ACHN (cell line): ENCODE data around the gene FAM114A2.
"Not testable (repeated sequence)": the region's sequence is repeated elsewhere in the genome, so short reads cannot be mapped to it uniquely, and the experiment has no call there.

Source experiments
- DNase-seq: peaks from one replicate; pipeline ENCODE4 v3.0.0-alpha.2; 2015
- in situ Hi-C: cut with HindIII; loops from 2 replicates; pipeline ENCODE4 v1.10.0; 2017; ENCODE audit warnings: low sequenced_read_pairs, low pct_ligation_motif_present, low pct_unique_long_range_greater_than_20kb

Gene FAM114A2

GRCh38 chr5:154038707-154039457, at the start of gene FAM114A2, which contains the start of gene MFAP3:
TSS of gene FAM114A2 (minus strand) at chr5:154038910. CDS start at chr5:154034953, 3,957 bp downstream.
TSS of gene MFAP3 (plus strand) at chr5:154038967. CDS start at chr5:154049723, 10,756 bp downstream.
- peak; percentile 88 for DNase-seq
- in situ Hi-C loops = no loop called here

GRCh38 chr5:154087260-154087659, 48.5 kb upstream of the FAM114A2 start:
- in situ Hi-C loops = no loop called here
- DNase-seq = peak; percentile 68

GRCh38 chr5:154086641-154087040, 47.9 kb upstream of the FAM114A2 start:
- in situ Hi-C loops = no loop called here
- no peak for DNase-seq

GRCh38 chr5:154086146-154086545, 47.4 kb upstream of the FAM114A2 start:
- in situ Hi-C loops = no loop called here

GRCh38 chr5:154084062-154084639, 45.4 kb upstream of the FAM114A2 start:
- in situ Hi-C loops = no loop called here

More at GRCh38 chr5:154086146-154086545, 47.4 kb upstream of the FAM114A2 start:
- DNase-seq = no peak

GRCh38 chr5:154081246-154081645, 42.5 kb upstream of the FAM114A2 start:
- no peak for DNase-seq
- in situ Hi-C loops = no loop called here

More at GRCh38 chr5:154084062-154084639, 45.4 kb upstream of the FAM114A2 start:
- no peak for DNase-seq

- DNase-seq = no peak
- in situ Hi-C loops = no loop called here
These were observed 39.6 kb upstream of the FAM114A2 start for GRCh38 chr5:154078272-154078671.

- in situ Hi-C loops = no loop called here
These were observed 39.0 kb upstream of the FAM114A2 start for GRCh38 chr5:154077696-154078095.

GRCh38 chr5:154076240-154076922, 37.7 kb upstream of the FAM114A2 start:
- in situ Hi-C loops = no loop called here
- no peak for DNase-seq

More at GRCh38 chr5:154077696-154078095, 39.0 kb upstream of the FAM114A2 start:
- no peak for DNase-seq

- DNase-seq = peak; percentile 71
- in situ Hi-C loops = no loop called here
These were observed 33.9 kb upstream of the FAM114A2 start for GRCh38 chr5:154072414-154073171.

- DNase-seq = no peak
- in situ Hi-C loops = no loop called here
These were observed 33.2 kb upstream of the FAM114A2 start for GRCh38 chr5:154071799-154072413.

- DNase-seq, in situ Hi-C loops: not testable (repeated sequence)
These were observed 31.1 kb upstream of the FAM114A2 start for GRCh38 chr5:154069854-154070253.

- DNase-seq = no peak
- in situ Hi-C loops = no loop called here
These were observed 27.3 kb upstream of the FAM114A2 start for GRCh38 chr5:154065971-154066370.

- no peak for DNase-seq
- in situ Hi-C loops = no loop called here
These were observed 24.7 kb upstream of the FAM114A2 start for GRCh38 chr5:154063372-154063771.

GRCh38 chr5:154060606-154061005, 21.9 kb upstream of the FAM114A2 start:
- no peak for DNase-seq
- in situ Hi-C loops = no loop called here

- in situ Hi-C loops = no loop called here
- DNase-seq = no peak
These were observed 20.9 kb upstream of the FAM114A2 start for GRCh38 chr5:154059583-154059982.

- in situ Hi-C loops = no loop called here
- no peak for DNase-seq
These were observed 20.3 kb upstream of the FAM114A2 start for GRCh38 chr5:154059039-154059430.
